NB4 (cell line): ENCODE measurements around the gene SPOCK2.

Experiments
- DNase-seq: peaks from one replicate; pipeline ENCODE4 v3.0.0; 2010; ENCODE audit warnings: low read depth
- H3K4me3 ChIP-seq: one replicate; pipeline ENCODE4 v1.5.1; 2011; ENCODE audit warnings: mild to moderate bottlenecking, low read depth, low read length, moderate library complexity
- CTCF ChIP-seq: IDR thresholded peaks from one replicate; pipeline ENCODE4 v1.5.1; 2012; ENCODE audit warnings: low read depth, low read length
- MAX ChIP-seq: IDR thresholded peaks from 2 replicates; pipeline ENCODE4 v1.6.1; 2011; ENCODE audit warnings: low read depth, low read length
- MYC ChIP-seq: IDR thresholded peaks from 2 replicates; pipeline ENCODE4 v1.6.1; 2011; ENCODE audit warnings: low read depth, low read length
- POLR2A ChIP-seq: IDR thresholded peaks from 2 replicates; pipeline ENCODE4 v1.6.1; 2011; ENCODE audit warnings: mild to moderate bottlenecking; ENCODE audit not compliant: insufficient read length; ENCODE audit errors: extremely low read depth

The SPOCK2 gene

DNA sequence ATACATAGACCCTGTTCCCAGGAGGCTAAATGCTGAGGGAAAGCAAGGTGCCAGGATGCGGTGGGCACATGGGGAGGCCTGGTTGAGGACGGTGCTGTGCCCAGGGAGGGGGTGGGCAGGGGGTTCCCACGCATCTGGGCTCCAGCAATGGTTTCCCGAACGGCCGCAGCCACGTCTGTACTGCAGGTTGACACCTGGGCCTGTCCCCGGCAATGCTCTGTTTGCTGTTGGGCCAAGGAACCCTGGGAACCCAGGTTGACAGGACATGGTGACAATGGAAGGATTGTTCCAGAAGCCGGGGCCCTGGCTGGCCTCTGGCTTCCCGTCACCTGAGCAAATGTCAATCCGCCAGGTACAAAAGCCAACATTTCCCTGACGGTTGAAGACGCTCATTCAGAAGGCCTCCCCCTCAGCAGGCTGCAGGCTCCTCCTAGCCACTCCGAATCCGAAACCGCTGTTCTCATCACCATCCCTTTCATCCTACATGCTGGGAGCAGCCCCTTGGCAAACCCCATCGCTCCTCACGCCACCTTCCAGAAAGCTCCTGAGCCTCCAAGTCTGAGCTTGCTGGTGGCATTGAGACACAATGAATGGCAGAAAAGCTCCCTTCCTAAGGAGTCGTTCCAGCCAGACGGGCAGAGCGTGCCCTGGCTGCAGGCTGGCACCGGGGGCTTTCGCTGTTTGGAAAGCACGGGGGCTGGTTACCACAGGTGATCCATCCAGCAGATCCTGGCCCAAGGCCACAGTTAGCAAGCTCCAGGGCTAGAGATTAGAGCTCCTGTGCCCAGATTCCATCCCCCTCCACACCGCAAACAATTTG lies 31.2 kb downstream of the SPOCK2 start:
- no peak overlapping the region for H3K4me3 ChIP-seq
- no peak for DNase-seq
- TF ChIP-seq CTCF (no peak), POLR2A (no peak), MAX (no peak), MYC (no peak)

GRCh38 chr10:72056113-72056512 lies 32.2 kb downstream of the SPOCK2 start:
- no peak for DNase-seq
- TF ChIP-seq CTCF, result no peak
- no peak for TF ChIP-seq MYC
- no peak for TF ChIP-seq POLR2A
- TF ChIP-seq MAX, result no peak
- no peak overlapping the region for H3K4me3 ChIP-seq

GRCh38 chr10:72053690-72054089 lies 34.7 kb downstream of the SPOCK2 start:
- no peak overlapping the region for H3K4me3 ChIP-seq
- TF ChIP-seq CTCF, result no peak
- no peak for TF ChIP-seq MAX
- no peak for TF ChIP-seq MYC
- TF ChIP-seq POLR2A, result no peak
- no peak for DNase-seq

DNA sequence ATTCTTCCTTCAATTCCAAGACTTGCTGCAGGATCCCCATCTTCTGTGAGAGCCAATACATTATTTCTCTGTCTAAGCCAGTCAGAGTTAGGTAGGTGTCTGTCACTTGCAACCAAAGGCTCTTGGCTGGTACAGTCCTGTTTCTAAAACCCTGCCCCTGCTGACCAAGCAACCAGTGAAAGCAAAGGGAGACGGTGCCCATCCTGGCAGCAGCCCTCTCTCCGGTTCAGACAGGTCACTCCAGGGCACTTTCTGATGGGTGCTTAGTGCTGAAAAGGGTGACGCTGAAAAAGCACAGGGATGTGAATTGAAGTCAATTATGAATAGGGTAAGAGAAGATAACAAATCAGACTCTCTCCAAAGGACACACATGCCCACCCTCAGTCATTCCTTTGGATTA lies 37.5 kb downstream of the SPOCK2 start:
- DNase-seq, result no peak
- TF ChIP-seq MAX (no peak), CTCF (no peak), POLR2A (no peak), MYC (no peak)
- no peak overlapping the region for H3K4me3 ChIP-seq

GRCh38 chr10:72049969-72050781 lies 38.2 kb downstream of the SPOCK2 start:
- no peak for DNase-seq
- no peak overlapping the region for H3K4me3 ChIP-seq
- no peak for TF ChIP-seq MAX
- TF ChIP-seq POLR2A, result no peak
- no peak for TF ChIP-seq MYC
- no peak for TF ChIP-seq CTCF
